HEK293 (cell line): ENCODE measurements around the gene DOCK4.

Source experiments
- CTCF ChIA-PET: fragments of 350-600 bp; formaldehyde crosslinking; extraction: SDS; loops from one replicate; lab custom pipeline; 2021; ENCODE audit warnings: antibody characterized with exemption; lab: Yijun Ruan, JAX
- POLR2A ChIA-PET: fragments of 300-600 bp; formaldehyde crosslinking; extraction: SDS; loops from one replicate; lab custom pipeline; 2020; ENCODE audit warnings: antibody characterized with exemption, inconsistent platforms; lab: Yijun Ruan, JAX
- H3K27ac ChIP-seq: fragments of 200-500 bp; sonication (Bioruptor generic); 2 replicates; pipeline ENCODE4 v1.5.1; 2014; ENCODE audit warnings: low read depth, low read length, control low read depth, inconsistent platforms; ENCODE audit errors: extremely low read depth
- H3K36me3 ChIP-seq, 2 experiments: fragments of 200-500 bp in 1 of 2; sonication (Bioruptor generic) in 1 of 2; 1 replicate in 1 of 2; 2 replicates in 1 of 2; pipeline ENCODE4 v1.5.1; 2014 to 2017; ENCODE audit warnings: inconsistent platforms in 2 of 2, low read length in 2 of 2; ENCODE audit not compliant: control insufficient read depth in 2 of 2, insufficient read depth in 1 of 2
- H3K4me1 ChIP-seq: fragments of 200-500 bp; sonication (Bioruptor generic); 2 replicates; pipeline ENCODE4 v1.5.1; 2014; ENCODE audit warnings: mild to moderate bottlenecking, low read length, inconsistent platforms; ENCODE audit not compliant: control insufficient read depth, insufficient read depth
- H3K4me3 ChIP-seq: 2 replicates; pipeline ENCODE4 v1.5.1; 2011; ENCODE audit warnings: low read depth, mild to moderate bottlenecking, control low read depth, low read length, moderate library complexity
- H3K9me3 ChIP-seq: fragments of 200-500 bp; sonication (Bioruptor generic); 2 replicates; pipeline ENCODE4 v1.5.1; 2014; ENCODE audit warnings: low read depth, low read length, inconsistent platforms; ENCODE audit not compliant: control insufficient read depth, insufficient read depth
- CTCF ChIP-seq: fragments of 450-650 bp; formaldehyde crosslinking; IDR thresholded peaks from 2 replicates; pipeline ENCODE4 v1.5.1; 2016; ENCODE audit warnings: missing biosample characterization, missing genetic modification characterization
- ELK4 ChIP-seq: IDR thresholded peaks from 2 replicates; pipeline ENCODE4 v1.6.1; 2011; ENCODE audit warnings: mild to moderate bottlenecking, low read depth, low read length, borderline replicate concordance
- SCRT1 ChIP-seq: fragments of 450-650 bp; formaldehyde crosslinking; IDR thresholded peaks from 2 replicates; pipeline ENCODE4 v1.5.1; 2016; ENCODE audit warnings: missing biosample characterization, missing genetic modification characterization, borderline replicate concordance
- SP3 ChIP-seq: fragments of 450-650 bp; formaldehyde crosslinking; IDR thresholded peaks from 2 replicates; pipeline ENCODE4 v1.5.1; 2016; ENCODE audit warnings: missing biosample characterization, missing genetic modification characterization
- ZBTB26 ChIP-seq: fragments of 450-650 bp; formaldehyde crosslinking; optimal IDR thresholded peaks from 2 replicates; pipeline ENCODE3; 2016; ENCODE audit warnings: missing biosample characterization, mild to moderate bottlenecking, missing genetic modification characterization
- ZEB2 ChIP-seq: fragments of 450-650 bp; formaldehyde crosslinking; IDR thresholded peaks from 2 replicates; pipeline ENCODE4 v1.5.1; 2016; ENCODE audit warnings: missing biosample characterization, missing genetic modification characterization
- ZFHX2 ChIP-seq: fragments of 450-650 bp; formaldehyde crosslinking; conservative IDR thresholded peaks from 2 replicates; pipeline ENCODE4 v1.5.1; 2016; ENCODE audit warnings: missing biosample characterization, missing genetic modification characterization
- ZNF146 ChIP-seq: fragments of 450-650 bp; formaldehyde crosslinking; IDR thresholded peaks from 2 replicates; pipeline ENCODE4 v1.5.1; 2016; ENCODE audit warnings: missing biosample characterization, missing genetic modification characterization
- ZNF214 ChIP-seq: fragments of 450-650 bp; formaldehyde crosslinking; IDR thresholded peaks from 2 replicates; pipeline ENCODE4 v1.5.1; 2017; ENCODE audit warnings: missing biosample characterization, mild to moderate bottlenecking, missing genetic modification characterization, borderline replicate concordance
- ZNF248 ChIP-seq: fragments of 450-650 bp; formaldehyde crosslinking; IDR thresholded peaks from 2 replicates; pipeline ENCODE4 v1.5.1; 2017; ENCODE audit warnings: missing biosample characterization, missing genetic modification characterization
- ZNF26 ChIP-seq: fragments of 450-650 bp; formaldehyde crosslinking; IDR thresholded peaks from 2 replicates; pipeline ENCODE4 v1.5.1; 2016; ENCODE audit warnings: missing biosample characterization, missing genetic modification characterization
- ZNF341 ChIP-seq: fragments of 450-650 bp; formaldehyde crosslinking; IDR thresholded peaks from 2 replicates; pipeline ENCODE4; 2016; ENCODE audit warnings: low read depth, missing biosample characterization, missing genetic modification characterization
- ZNF354C ChIP-seq: fragments of 450-650 bp; formaldehyde crosslinking; IDR thresholded peaks from 2 replicates; pipeline ENCODE4 v1.5.1; 2016; ENCODE audit warnings: missing biosample characterization, missing genetic modification characterization, low read depth, borderline replicate concordance
- ZNF48 ChIP-seq: fragments of 450-650 bp; formaldehyde crosslinking; IDR thresholded peaks from 2 replicates; pipeline ENCODE4 v1.5.1; 2016; ENCODE audit warnings: missing biosample characterization, missing genetic modification characterization
- ZNF558 ChIP-seq: fragments of 450-650 bp; formaldehyde crosslinking; IDR thresholded peaks from 2 replicates; pipeline ENCODE4 v1.5.1; 2016; ENCODE audit warnings: missing biosample characterization, missing genetic modification characterization
- ZNF561 ChIP-seq: fragments of 450-650 bp; IDR thresholded peaks from 2 replicates; pipeline ENCODE4 v1.5.1; 2018; ENCODE audit warnings: missing biosample characterization, missing genetic modification characterization, borderline replicate concordance
- ZNF654 ChIP-seq: fragments of 450-650 bp; formaldehyde crosslinking; IDR thresholded peaks from 2 replicates; pipeline ENCODE4 v1.5.1; 2016; ENCODE audit warnings: low read depth, missing biosample characterization, missing genetic modification characterization
- ZNF76 ChIP-seq: fragments of 450-650 bp; formaldehyde crosslinking; IDR thresholded peaks from 2 replicates; pipeline ENCODE4; 2016; ENCODE audit warnings: low read depth, missing biosample characterization, missing genetic modification characterization, borderline replicate concordance
- ZNF785 ChIP-seq: fragments of 450-650 bp; formaldehyde crosslinking; IDR thresholded peaks from 2 replicates; pipeline ENCODE4 v1.5.1; 2016; ENCODE audit warnings: missing biosample characterization, missing genetic modification characterization
- ZSCAN16 ChIP-seq: fragments of 450-650 bp; formaldehyde crosslinking; IDR thresholded peaks from 2 replicates; pipeline ENCODE4 v1.5.1; 2016; ENCODE audit warnings: missing biosample characterization, missing genetic modification characterization

The DOCK4 gene

GRCh38 chr7:111705807-111706206, 500.4 kb downstream of the DOCK4 start:
- CTCF ChIA-PET = no interaction called here

GRCh38 chr7:111697771-111698170, 508.4 kb downstream of the DOCK4 start:
- no peak for TF ChIP-seq ZFHX2 (tag by site-specific recombination)
- no peak for TF ChIP-seq ZNF76 (tag by site-specific recombination)
- TF ChIP-seq CTCF (tag by site-specific recombination) = no peak
- TF ChIP-seq SP3 (tag by site-specific recombination) = no peak
- TF ChIP-seq ZNF354C = no peak
- TF ChIP-seq ZNF26 (tag by site-specific recombination) = no peak
- no peak for TF ChIP-seq ZNF558 (tag by site-specific recombination)
- TF ChIP-seq ZNF785 (tag by site-specific recombination) = no peak
- no peak for TF ChIP-seq ELK4
- no peak for TF ChIP-seq ZSCAN16 (tag by site-specific recombination)
- no peak for TF ChIP-seq ZBTB26
- TF ChIP-seq SCRT1 (tag by site-specific recombination) = no peak
- TF ChIP-seq ZNF48 (tag by site-specific recombination) = no peak
- TF ChIP-seq ZEB2 (tag by site-specific recombination) = no peak
- no peak for TF ChIP-seq ZNF146 (tag by site-specific recombination)
- TF ChIP-seq ZNF341 = no peak
- TF ChIP-seq ZNF561 (tag by site-specific recombination) = no peak
- no peak for TF ChIP-seq ZNF214
- ChIA-PET POLR2A (no interaction called here), CTCF (interaction anchor here (1.3 kb wide), 1 partner anchor 38 kb away, joined by 4 read pairs; no protein-coding TSS in a partner anchor)
- H3K36me3 ChIP-seq = no peaks in the 10 kb centered on the region
- H3K4me3 ChIP-seq = no peak overlapping the region
- no peaks in the 10 kb centered on the region for H3K9me3 ChIP-seq
- H3K27ac ChIP-seq = no peak overlapping the region
- no peaks in the 10 kb centered on the region for H3K4me1 ChIP-seq

More at GRCh38 chr7:111705807-111706206, 500.4 kb downstream of the DOCK4 start:
- no peak for TF ChIP-seq ZNF248 (tag by site-specific recombination)
- TF ChIP-seq ZNF654 = no peak
- POLR2A ChIA-PET = no interaction called here
- no peak overlapping the region for H3K27ac ChIP-seq
- no peak overlapping the region for H3K4me3 ChIP-seq
- no peaks in the 10 kb centered on the region for H3K36me3 ChIP-seq
- no peaks in the 10 kb centered on the region for H3K4me1 ChIP-seq
- H3K9me3 ChIP-seq = no peaks in the 10 kb centered on the region
